ENCODE data around the gene RNASE9. TPM values are rescaled to one million over a fixed set of nuclear protein-coding genes. Genes with fewer than 3 reads are reported as not detected.
"Not testable (repeated sequence)": the region's sequence is repeated elsewhere in the genome, so short reads cannot be mapped to it uniquely, and the experiment has no call there.

RNASE9 gene
- total RNA-seq, 1 donor from 2014 or later = not detected

DNA sequence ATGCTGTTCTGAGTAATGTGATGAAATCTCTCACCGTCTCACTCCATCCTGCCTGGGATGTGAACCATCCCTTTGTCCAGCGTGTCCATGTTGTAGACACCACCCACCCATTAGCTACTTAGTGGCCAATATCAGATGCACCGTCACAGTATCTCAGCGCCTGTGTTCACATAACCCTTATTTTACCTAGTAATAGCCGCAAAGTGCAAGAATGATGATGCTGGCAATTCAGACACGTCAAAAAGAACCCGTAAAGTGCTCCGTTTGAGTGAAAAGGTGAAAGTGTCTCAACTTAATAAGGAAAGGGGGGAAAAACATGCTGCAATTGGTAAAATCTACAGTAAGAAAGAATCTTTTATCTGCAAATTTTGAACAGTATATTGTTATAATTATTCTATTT, 52.5 kb downstream of the RNASE9 start:
- no peak overlapping the region for H3K27ac Mint-ChIP-seq (ENCODE audit: unreplicated experiment)
- TF ChIP-seq CTCF (IDR thresholded peaks at IDR 0.05; ENCODE audit: partially characterized antibody, unreplicated experiment) = no peak
- H3K9me3 Mint-ChIP-seq (ENCODE audit: unreplicated experiment) = peaks cover 12% of the 10 kb centered on the region
- no peak for DNase-seq
- H3K27me3 Mint-ChIP-seq (ENCODE audit: unreplicated experiment) = peaks cover 6% of the 10 kb centered on the region
- H3K36me3 Mint-ChIP-seq (ENCODE audit: unreplicated experiment) = peaks cover 5% of the 10 kb centered on the region
- no peak overlapping the region for H3K4me3 Mint-ChIP-seq (ENCODE audit: unreplicated experiment)
- H3K4me1 Mint-ChIP-seq (ENCODE audit: low read depth, unreplicated experiment) = peaks cover 4% of the 10 kb centered on the region

GRCh38 chr14:20507537-20507936, 53.3 kb downstream of the RNASE9 start:
- not testable (repeated sequence) for H3K4me3 Mint-ChIP-seq (ENCODE audit: unreplicated experiment); H3K4me1 Mint-ChIP-seq (ENCODE audit: low read depth, unreplicated experiment); DNase-seq; H3K36me3 Mint-ChIP-seq (ENCODE audit: unreplicated experiment); H3K27me3 Mint-ChIP-seq (ENCODE audit: unreplicated experiment); H3K27ac Mint-ChIP-seq (ENCODE audit: unreplicated experiment)
- peaks cover 12% of the 10 kb centered on the region for H3K9me3 Mint-ChIP-seq (ENCODE audit: unreplicated experiment)

DNA sequence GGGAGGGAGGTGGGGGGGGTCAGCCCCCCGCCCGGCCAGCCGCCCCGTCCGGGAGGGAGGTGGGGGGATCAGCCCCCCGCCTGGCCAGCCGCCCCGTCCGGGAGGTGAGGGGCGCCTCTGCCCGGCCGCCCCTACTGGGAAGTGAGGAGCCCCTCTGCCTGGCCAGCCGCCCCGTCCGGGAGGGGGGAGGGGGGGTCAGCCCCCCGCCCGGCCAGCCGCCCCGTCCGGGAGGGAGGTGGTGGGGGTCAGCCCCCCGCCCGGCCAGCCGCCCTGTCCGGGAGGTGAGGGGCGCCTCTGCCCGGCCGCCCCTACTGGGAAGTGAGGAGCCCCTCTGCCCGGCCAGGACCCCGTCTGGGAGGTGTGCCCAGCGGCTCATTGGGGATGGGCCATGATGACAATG, 54.1 kb downstream of the RNASE9 start:
- H3K27ac Mint-ChIP-seq (ENCODE audit: unreplicated experiment); H3K36me3 Mint-ChIP-seq (ENCODE audit: unreplicated experiment); H3K4me3 Mint-ChIP-seq (ENCODE audit: unreplicated experiment); DNase-seq; H3K4me1 Mint-ChIP-seq (ENCODE audit: low read depth, unreplicated experiment); H3K27me3 Mint-ChIP-seq (ENCODE audit: unreplicated experiment): not testable (repeated sequence)
- H3K9me3 Mint-ChIP-seq (ENCODE audit: unreplicated experiment) = peaks cover 12% of the 10 kb centered on the region

- not testable (repeated sequence) for H3K4me3 Mint-ChIP-seq (ENCODE audit: unreplicated experiment); H3K4me1 Mint-ChIP-seq (ENCODE audit: low read depth, unreplicated experiment); DNase-seq; H3K27me3 Mint-ChIP-seq (ENCODE audit: unreplicated experiment); H3K27ac Mint-ChIP-seq (ENCODE audit: unreplicated experiment); H3K36me3 Mint-ChIP-seq (ENCODE audit: unreplicated experiment)
- peaks cover 12% of the 10 kb centered on the region for H3K9me3 Mint-ChIP-seq (ENCODE audit: unreplicated experiment)
Observed at GRCh38 chr14:20506276-20506675, 54.6 kb downstream of the RNASE9 start.

Other genes starting within 250 kb of the RNASE9 start
- 95.8 TPM for gene CCNB1IP1, start 227.8 kb downstream of the RNASE9 start, total RNA-seq (ENCODE audit: unreplicated experiment)
- 33.9 TPM for gene PARP2, start 217.4 kb downstream of the RNASE9 start, total RNA-seq (ENCODE audit: unreplicated experiment)
- gene TEP1, start 147.5 kb downstream of the RNASE9 start, total RNA-seq (ENCODE audit: unreplicated experiment) = 22.7 TPM
- 0.15 TPM for gene KLHL33, start 124.9 kb downstream of the RNASE9 start, total RNA-seq (ENCODE audit: unreplicated experiment)
- gene OSGEP, start 106.2 kb downstream of the RNASE9 start, total RNA-seq (ENCODE audit: unreplicated experiment) = 65.0 TPM
- 265 TPM for gene APEX1, start 105.8 kb downstream of the RNASE9 start, total RNA-seq (ENCODE audit: unreplicated experiment)
- 49.1 TPM for gene PIP4P1, start 99.6 kb downstream of the RNASE9 start, total RNA-seq (ENCODE audit: unreplicated experiment)
- gene PNP, start 91.6 kb downstream of the RNASE9 start, total RNA-seq (ENCODE audit: unreplicated experiment) = 25.9 TPM
- 0.98 TPM for gene RNASE10, start 55.5 kb downstream of the RNASE9 start, total RNA-seq (ENCODE audit: unreplicated experiment)
- gene RNASE11, start 27.0 kb upstream of the RNASE9 start, total RNA-seq (ENCODE audit: unreplicated experiment) = not detected
- not detected for gene RNASE12, start 30.3 kb upstream of the RNASE9 start, total RNA-seq (ENCODE audit: unreplicated experiment)
- not detected for gene OR6S1, start 80.6 kb upstream of the RNASE9 start, total RNA-seq (ENCODE audit: unreplicated experiment)
- gene RNASE4, start 123.5 kb upstream of the RNASE9 start, total RNA-seq (ENCODE audit: unreplicated experiment) = 1.7 TPM
- 1.7 TPM for gene ANG, start 127.7 kb upstream of the RNASE9 start, total RNA-seq (ENCODE audit: unreplicated experiment)
- not detected for gene EDDM3A, start 184.8 kb upstream of the RNASE9 start, total RNA-seq (ENCODE audit: unreplicated experiment)
- not detected for gene EDDM3B, start 207.4 kb upstream of the RNASE9 start, total RNA-seq (ENCODE audit: unreplicated experiment)
- not detected for gene RNASE6, start 220.2 kb upstream of the RNASE9 start, total RNA-seq (ENCODE audit: unreplicated experiment)
- gene RNASE1, start 241.8 kb upstream of the RNASE9 start, total RNA-seq (ENCODE audit: unreplicated experiment) = not detected

Data from glutamatergic neuron (in vitro differentiated cells).